Measurements from ENCODE around the gene SH3BP4.
A peak's percentile ranks its signal among the peaks of the same experiment; 100 is the strongest.

SH3BP4 gene

DNA sequence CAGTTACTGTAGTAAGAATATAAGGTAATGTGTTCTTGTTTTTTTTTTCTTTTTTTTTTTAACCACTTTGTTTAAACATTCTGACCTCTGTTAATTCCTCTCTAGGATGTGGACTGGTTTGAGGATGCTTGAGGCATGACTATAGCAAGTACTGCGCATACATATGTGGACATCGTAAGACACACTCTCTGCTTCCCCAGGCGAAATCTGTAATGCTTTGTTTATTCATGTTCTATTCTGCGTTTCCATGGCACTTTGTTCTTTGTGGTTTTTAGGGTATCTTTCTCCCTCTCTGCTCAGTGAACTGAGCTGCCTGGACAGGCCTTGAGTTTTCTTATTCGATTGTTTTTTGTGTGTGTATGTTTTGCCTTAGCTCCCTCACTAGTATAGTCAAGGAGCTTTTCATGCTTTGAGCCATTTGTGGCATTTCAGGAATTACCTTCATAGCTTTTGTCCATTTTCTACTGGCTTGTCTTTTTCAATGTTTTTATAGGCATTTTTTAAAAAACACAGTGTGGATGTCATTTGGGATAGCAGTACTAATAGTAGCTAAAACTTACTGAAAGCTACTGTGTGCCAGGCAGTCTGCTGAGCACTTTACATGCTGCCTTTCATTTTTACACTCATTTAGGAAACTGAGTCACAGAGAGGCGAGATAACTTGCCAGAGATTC is 1.9 kb upstream of the SH3BP4 start:
- no peak for TF ChIP-seq ZFX (IDR thresholded peaks at IDR 0.05)
- TF ChIP-seq, protein P1, sequence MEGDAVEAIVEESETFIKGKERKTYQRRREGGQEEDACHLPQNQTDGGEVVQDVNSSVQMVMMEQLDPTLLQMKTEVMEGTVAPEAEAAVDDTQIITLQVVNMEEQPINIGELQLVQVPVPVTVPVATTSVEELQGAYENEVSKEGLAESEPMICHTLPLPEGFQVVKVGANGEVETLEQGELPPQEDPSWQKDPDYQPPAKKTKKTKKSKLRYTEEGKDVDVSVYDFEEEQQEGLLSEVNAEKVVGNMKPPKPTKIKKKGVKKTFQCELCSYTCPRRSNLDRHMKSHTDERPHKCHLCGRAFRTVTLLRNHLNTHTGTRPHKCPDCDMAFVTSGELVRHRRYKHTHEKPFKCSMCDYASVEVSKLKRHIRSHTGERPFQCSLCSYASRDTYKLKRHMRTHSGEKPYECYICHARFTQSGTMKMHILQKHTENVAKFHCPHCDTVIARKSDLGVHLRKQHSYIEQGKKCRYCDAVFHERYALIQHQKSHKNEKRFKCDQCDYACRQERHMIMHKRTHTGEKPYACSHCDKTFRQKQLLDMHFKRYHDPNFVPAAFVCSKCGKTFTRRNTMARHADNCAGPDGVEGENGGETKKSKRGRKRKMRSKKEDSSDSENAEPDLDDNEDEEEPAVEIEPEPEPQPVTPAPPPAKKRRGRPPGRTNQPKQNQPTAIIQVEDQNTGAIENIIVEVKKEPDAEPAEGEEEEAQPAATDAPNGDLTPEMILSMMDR (conservative IDR thresholded peaks at IDR 0.05) = no peak
- no peak overlapping the region for H3K27ac ChIP-seq

DNA sequence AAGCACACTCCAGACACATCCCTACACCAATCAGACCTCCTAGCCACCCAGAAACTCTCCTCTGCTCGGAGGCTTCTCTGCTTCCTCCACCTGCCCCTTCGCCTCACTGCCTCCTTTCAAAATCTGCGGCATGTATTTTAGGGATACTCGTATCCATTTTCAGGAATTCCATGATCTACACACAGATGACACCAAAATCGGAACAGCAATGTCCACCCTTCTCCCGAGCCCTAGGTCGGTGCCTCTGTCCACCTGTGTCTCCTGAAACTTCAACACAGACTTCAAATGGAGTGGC is 1.4 kb upstream of the SH3BP4 start:
- H3K27ac ChIP-seq = no peak overlapping the region; the same call in 1 of the 2 replicates
- TF ChIP-seq, protein P1 (conservative IDR thresholded peaks at IDR 0.05) = no peak
- no peak for TF ChIP-seq ZFX (IDR thresholded peaks at IDR 0.05)

DNA sequence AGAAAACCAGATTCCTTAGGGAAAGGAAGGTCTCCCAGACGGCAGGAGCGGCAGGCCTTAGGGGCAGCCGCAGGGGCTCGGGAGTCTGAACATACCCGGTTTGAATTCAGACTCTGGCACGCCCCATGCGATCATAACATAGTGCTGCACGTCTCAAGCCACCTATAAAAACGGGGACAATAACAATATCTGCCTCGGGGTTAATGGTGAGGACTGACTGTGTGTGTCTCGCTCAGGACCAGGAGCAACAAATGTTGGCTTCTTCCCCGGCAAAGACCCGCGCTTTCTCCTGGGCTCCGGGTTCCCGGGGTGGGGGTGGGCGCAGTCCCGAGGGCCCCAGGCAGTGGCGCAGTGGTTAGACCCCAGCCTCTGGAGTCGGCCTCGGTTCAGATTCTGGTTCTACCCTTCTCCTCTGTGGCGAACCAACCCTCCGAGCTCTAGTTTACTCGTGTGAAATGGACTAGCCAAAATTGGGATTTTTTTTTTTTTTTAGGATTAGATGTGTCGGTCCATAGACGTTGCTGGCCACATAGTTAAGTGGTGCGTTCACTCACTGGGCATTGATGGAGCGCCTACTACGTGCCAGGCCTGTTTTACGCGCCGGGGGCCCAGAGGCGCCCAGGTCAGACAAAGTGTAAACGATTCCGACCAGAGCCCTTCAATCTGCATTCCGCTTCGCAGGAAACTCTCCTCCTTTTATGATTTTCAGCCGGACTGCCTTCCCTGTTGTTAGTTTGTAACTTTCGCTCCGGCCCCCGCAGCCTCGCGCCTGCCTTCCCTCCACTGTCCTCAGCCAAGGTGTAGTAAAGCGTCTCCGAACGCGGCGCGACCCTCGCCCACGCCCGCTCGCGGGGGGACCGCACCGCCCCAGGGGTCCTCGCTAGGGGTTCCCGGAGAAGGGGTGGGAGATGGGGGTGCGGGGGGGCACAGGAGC is 820 bp upstream of the SH3BP4 start:
- TF ChIP-seq, protein P1 (conservative IDR thresholded peaks at IDR 0.05) = no peak
- no peak for TF ChIP-seq ZFX (IDR thresholded peaks at IDR 0.05)
- peak overlapping the region; percentile 93 for H3K27ac ChIP-seq

DNA sequence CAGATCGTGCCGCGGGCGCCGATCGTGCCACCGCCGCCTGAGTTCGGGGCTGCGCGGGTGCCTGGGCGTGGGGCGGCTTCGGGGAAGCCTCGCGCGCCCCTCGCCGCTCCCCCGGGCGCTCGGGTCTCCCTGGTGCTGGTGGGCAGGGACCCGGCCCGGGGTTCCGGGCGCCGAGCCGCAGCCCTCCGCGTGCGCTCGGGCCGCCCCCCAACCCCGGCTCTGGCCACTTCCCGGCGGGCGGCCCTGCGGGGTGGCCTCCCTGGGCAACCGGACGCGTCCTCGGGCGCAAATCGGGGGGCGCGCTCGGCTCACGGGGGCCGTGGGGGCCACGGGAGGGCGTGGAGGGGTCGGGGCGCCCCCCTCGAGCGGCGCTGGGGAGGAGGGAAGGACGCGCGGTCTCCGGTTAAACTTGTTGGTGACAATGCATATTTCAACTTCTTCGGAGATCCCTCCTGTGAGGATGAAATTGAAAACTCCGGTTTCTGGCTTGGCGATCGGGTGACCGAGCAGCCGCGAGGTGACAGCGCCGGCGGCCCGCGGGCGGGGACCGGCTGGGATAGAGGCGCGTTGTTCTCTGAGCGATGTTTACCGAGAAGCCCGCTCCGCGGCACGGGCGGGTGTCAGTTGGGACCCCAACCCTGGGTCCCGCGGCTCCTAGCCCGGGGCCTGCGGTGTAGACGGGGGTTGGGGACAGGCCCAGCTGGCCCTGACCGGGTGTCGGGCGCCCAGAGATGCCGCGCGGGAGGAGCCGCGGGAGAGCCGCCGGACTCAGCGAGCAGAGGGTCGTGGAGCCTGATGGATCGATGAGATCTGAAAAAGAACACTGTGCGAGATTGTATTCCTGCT is 676 bp downstream of the SH3BP4 start:
- TF ChIP-seq ZFX (IDR thresholded peaks at IDR 0.05) = peak; percentile 31; the same call in 1 of the 2 replicates
- TF ChIP-seq, protein P1 (conservative IDR thresholded peaks at IDR 0.05) = no peak
- peak overlapping the region; percentile 93 for H3K27ac ChIP-seq

DNA sequence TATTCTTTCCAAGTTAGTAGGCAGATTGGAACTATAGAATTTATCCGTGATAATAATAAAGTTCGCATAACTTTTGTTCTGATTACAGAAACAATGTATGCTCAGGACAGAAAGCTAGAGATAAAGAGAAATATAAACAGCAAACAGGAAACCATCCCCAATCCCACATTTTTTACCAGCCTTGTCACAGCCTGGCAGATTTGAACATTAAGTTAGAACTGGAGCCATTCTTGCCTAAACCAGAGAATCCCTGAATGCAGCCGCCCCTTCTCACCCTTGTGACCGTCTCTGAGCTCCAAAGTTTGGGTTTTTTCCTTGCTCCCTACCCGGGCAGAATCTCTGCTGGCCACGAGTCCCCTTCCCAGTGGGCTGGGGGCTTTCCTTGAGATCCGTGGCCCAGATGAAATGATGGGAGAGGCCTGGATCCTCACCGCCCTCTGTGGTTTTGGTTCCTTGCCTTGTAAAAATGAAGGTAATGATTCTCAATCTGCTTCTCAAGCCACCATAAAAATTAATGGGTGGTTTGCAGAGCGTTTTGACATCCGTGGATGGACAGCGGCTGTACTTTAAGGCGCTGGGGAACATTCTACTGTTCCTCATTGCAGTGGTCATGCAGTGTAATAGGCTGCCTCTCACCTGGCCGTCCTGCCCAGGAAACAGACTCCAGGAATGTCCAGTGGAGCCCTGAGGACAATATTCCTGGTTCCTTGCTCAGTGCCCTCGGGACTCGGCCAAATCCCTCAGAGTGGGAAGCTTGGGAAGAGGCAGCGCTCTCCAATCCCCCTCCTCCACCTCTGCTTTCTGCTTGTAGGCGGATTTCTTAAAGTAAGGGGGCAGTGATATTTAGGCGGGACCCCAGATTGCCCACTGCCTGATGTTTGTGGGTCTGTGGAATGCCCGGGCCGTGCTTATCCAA is 1.6 kb downstream of the SH3BP4 start:
- peak overlapping the region; percentile 93 for H3K27ac ChIP-seq
- TF ChIP-seq, protein P1 (conservative IDR thresholded peaks at IDR 0.05) = no peak
- TF ChIP-seq ZFX (IDR thresholded peaks at IDR 0.05) = no peak

DNA sequence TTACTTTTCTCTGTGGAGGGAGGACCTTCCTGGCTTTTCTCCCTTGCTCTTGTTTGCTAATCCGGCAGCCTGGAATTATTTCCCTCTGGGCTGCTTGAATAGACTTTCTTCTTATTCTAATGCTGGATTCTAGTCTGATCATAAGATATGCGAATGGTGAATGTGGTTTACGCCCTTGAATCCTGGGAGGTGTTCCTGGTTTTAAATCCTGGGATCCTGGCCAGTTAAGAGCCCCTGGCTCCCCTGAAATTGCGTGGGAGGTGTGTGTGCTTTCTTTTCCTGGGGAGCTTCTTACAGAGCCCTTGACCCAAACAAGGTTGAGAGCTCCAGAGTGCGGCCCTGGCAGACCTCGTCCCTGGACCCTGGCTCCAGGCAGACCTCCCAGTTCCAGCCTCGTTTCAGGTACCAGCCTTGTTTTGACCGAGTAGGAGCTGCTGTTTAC is 2.8 kb downstream of the SH3BP4 start:
- TF ChIP-seq, protein P1 (conservative IDR thresholded peaks at IDR 0.05) = no peak
- peak overlapping the region; percentile 93 for H3K27ac ChIP-seq
